A673 (cell line): ENCODE results near the gene LRP6. TPM values are rescaled to one million over a fixed set of nuclear protein-coding genes. Genes with fewer than 3 reads are reported as not detected.
A peak's percentile ranks its signal among the peaks of the same experiment; 100 is the strongest.

Experiments
- BruUV-seq: library from RNA; stranded (reverse); fragments of 400-500 nt; replicated peaks from 2 replicates; lab custom pipeline; 2021; lab: Mats Ljungman, UMichigan
- CTCF ChIA-PET: fragments of 300-600 bp; sonication (Branson Sonifier 250); formaldehyde crosslinking; loops from one replicate; lab custom pipeline; 2022; ENCODE audit warnings: antibody characterized with exemption; lab: Charles Lee
- POLR2A ChIA-PET: fragments of 300-600 bp; sonication (Branson Sonifier 250); formaldehyde crosslinking; loops from one replicate; lab custom pipeline; 2022; ENCODE audit warnings: antibody characterized with exemption; ENCODE audit not compliant: low non-redundant PET; lab: Charles Lee
- DNase-seq: peaks from one replicate; pipeline ENCODE4 v3.0.0-alpha.2; 2015; ENCODE audit warnings: low spot score
- H3K27ac ChIP-seq: fragments of 200-600 bp; sonication (generic); 2 replicates; pipeline ENCODE4 v1.5.1; 2016; ENCODE audit warnings: mixed run types, low read depth, mild to moderate bottlenecking, mixed read lengths, antibody characterized with exemption, low read length; ENCODE audit not compliant: poor library complexity, severe bottlenecking
- H3K27me3 ChIP-seq: fragments of 200-600 bp; sonication (generic); replicated peaks from 2 replicates; pipeline ENCODE4 v1.6.1; 2017; ENCODE audit warnings: mixed run types, low read depth, mild to moderate bottlenecking, mixed read lengths, antibody characterized with exemption, low read length; ENCODE audit not compliant: insufficient read depth, poor library complexity
- H3K36me3 ChIP-seq: fragments of 200-600 bp; sonication (generic); 2 replicates; pipeline ENCODE4 v1.6.1; 2016; ENCODE audit warnings: mixed run types, mild to moderate bottlenecking, mixed read lengths, antibody characterized with exemption, low read length; ENCODE audit not compliant: insufficient read depth, poor library complexity, severe bottlenecking
- H3K4me1 ChIP-seq: fragments of 200-600 bp; sonication (generic); 2 replicates; pipeline ENCODE4 v1.6.1; 2017; ENCODE audit warnings: mixed run types, mild to moderate bottlenecking, mixed read lengths, antibody characterized with exemption, low read length; ENCODE audit not compliant: insufficient read depth, poor library complexity, severe bottlenecking
- H3K4me3 ChIP-seq: fragments of 200-600 bp; sonication (generic); 2 replicates; pipeline ENCODE4 v1.5.1; 2016; ENCODE audit warnings: low read depth, mixed run types, mild to moderate bottlenecking, mixed read lengths, low read length; ENCODE audit not compliant: poor library complexity, severe bottlenecking
- H3K9me3 ChIP-seq: fragments of 200-600 bp; sonication (generic); 2 replicates; pipeline ENCODE4 v1.6.1; 2016; ENCODE audit warnings: mixed run types, low read depth, mild to moderate bottlenecking, mixed read lengths, antibody characterized with exemption, low read length; ENCODE audit not compliant: poor library complexity, severe bottlenecking
- EZH2 ChIP-seq: fragments of 200-600 bp; sonication (generic); IDR thresholded peaks from 2 replicates; pipeline ENCODE4 v1.6.1; 2017; ENCODE audit warnings: borderline replicate concordance, low read depth, mild to moderate bottlenecking, mixed read lengths, antibody characterized with exemption, low read length; ENCODE audit not compliant: poor library complexity, severe bottlenecking
- intact Hi-C: fragments of 100-400 bp; cut with micrococcal nuclease; formaldehyde crosslinking; loops from one replicate; pipeline ENCODE4 v1.10.0; 2022; ENCODE audit not compliant: unreplicated experiment
- total RNA-seq: library from RNA; stranded (reverse); gene quantifications from 2 replicates; pipeline ENCODE4 v1.2.3, GENCODE V29; 2021
- TF ChIP-seq, protein P1 (sequence below): fragments of 300-800, 200-600 bp; sonication (generic); conservative IDR thresholded peaks from 2 replicates; pipeline ENCODE4 v1.5.1; 2017; ENCODE audit warnings: low read depth, mild to moderate bottlenecking, antibody characterized with exemption, low read length, moderate library complexity, mixed read lengths

LRP6 gene
- total RNA-seq, 1 experiment from 2014 or later: 97.4 TPM

DNA sequence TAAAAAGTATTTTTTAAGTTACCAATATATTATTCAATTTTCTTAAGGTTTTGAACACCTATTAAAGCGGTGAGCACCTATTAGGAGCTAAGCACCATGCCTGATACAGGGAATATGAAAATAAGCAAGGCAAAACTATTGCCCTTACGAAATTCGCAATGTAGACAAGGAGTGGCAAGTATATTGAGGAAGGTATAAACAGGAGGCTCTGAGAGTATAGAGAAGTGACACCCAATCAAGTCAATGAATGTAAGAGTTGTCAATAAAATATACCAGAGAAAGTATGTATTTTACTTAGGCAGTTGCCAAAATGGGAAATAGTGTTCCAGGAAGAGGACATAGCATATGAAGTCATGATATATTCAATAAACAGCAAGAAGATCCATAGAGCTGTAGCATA lies 57.2 kb downstream of the LRP6 start:
- ChIA-PET CTCF (interaction anchor here (0.6 kb wide), 1 partner anchor 52 kb away, joined by 6 read pairs; no protein-coding TSS in a partner anchor), POLR2A (no interaction called here)
- BruUV-seq: no TSS peak
- no peak for DNase-seq
- no peaks in the 10 kb centered on the region for H3K27me3 ChIP-seq
- H3K4me1 ChIP-seq: peaks cover 70% of the 10 kb centered on the region
- intact Hi-C loops: no loop called here
- H3K27ac ChIP-seq: peak overlapping the region; percentile 48
- no peak overlapping the region for H3K4me3 ChIP-seq
- no peaks in the 10 kb centered on the region for H3K9me3 ChIP-seq
- TF ChIP-seq EZH2: no peak
- TF ChIP-seq, protein P1, sequence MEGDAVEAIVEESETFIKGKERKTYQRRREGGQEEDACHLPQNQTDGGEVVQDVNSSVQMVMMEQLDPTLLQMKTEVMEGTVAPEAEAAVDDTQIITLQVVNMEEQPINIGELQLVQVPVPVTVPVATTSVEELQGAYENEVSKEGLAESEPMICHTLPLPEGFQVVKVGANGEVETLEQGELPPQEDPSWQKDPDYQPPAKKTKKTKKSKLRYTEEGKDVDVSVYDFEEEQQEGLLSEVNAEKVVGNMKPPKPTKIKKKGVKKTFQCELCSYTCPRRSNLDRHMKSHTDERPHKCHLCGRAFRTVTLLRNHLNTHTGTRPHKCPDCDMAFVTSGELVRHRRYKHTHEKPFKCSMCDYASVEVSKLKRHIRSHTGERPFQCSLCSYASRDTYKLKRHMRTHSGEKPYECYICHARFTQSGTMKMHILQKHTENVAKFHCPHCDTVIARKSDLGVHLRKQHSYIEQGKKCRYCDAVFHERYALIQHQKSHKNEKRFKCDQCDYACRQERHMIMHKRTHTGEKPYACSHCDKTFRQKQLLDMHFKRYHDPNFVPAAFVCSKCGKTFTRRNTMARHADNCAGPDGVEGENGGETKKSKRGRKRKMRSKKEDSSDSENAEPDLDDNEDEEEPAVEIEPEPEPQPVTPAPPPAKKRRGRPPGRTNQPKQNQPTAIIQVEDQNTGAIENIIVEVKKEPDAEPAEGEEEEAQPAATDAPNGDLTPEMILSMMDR: no peak
- no peaks in the 10 kb centered on the region for H3K36me3 ChIP-seq

DNA sequence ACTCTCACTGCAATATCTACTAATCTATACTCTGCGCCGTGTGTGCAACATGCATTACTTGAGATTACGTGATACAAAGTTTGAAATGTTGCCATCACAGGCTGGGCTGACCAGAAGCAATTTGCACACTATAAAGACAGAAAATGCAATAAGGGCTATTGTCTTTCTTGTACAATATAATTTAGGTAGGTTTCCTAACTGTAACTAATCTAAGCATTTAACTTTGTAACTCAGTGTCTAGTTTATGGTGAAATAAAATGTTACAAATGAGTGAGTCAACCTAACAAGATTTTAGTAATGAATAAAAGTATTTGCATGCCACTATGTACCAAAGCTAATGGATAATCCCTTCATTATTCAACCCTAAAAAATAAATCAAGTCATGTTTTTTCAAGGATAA lies 57.8 kb downstream of the LRP6 start:
- Histone ChIP-seq H3K4me1 (peaks cover 68% of the 10 kb centered on the region), H3K4me3 (peak overlapping the region; percentile 8), H3K9me3 (no peaks in the 10 kb centered on the region), H3K36me3 (no peaks in the 10 kb centered on the region), H3K27me3 (no peaks in the 10 kb centered on the region), H3K27ac (peak overlapping the region; percentile 76)
- intact Hi-C loops: no loop called here
- ChIA-PET POLR2A (no interaction called here), CTCF (interaction anchor here (0.6 kb wide), 1 partner anchor 52 kb away, joined by 6 read pairs; no protein-coding TSS in a partner anchor)
- DNase-seq: peak; percentile 63
- TF ChIP-seq EZH2: no peak
- TF ChIP-seq, protein P1: no peak
- BruUV-seq: no TSS peak

DNA sequence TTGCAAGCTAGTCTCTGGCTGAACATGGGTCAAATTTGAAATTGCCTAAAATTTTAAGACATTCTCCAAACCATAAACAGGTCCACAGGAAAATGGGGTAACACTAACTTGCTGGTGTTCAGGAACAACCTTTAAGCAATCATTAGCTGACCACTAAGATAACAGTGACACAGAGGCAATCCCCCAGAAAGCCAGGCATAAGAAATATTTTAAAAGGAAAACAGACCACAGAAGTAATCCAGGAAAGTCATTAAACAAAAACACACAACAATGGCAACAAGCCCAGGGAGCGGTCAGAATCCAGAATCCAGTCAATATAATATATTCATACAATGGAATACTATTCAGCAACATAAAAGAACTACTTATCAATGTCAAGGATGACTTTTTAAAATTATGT lies 59.1 kb downstream of the LRP6 start:
- H3K9me3 ChIP-seq: no peaks in the 10 kb centered on the region
- H3K27me3 ChIP-seq: no peaks in the 10 kb centered on the region
- no peaks in the 10 kb centered on the region for H3K36me3 ChIP-seq
- peak overlapping the region; percentile 76 for H3K27ac ChIP-seq
- ChIA-PET CTCF (no interaction called here), POLR2A (no interaction called here)
- no peak overlapping the region for H3K4me3 ChIP-seq
- intact Hi-C loops: no loop called here
- H3K4me1 ChIP-seq: peaks cover 71% of the 10 kb centered on the region
- no TSS peak for BruUV-seq
- DNase-seq: no peak
- TF ChIP-seq, protein P1: no peak
- no peak for TF ChIP-seq EZH2
